GM19193 (cell line): ENCODE results near the gene NPAS2.

Experiments
- POLR2A ChIP-seq: IDR thresholded peaks from 4 replicates; pipeline ENCODE4 v1.6.1; 2011; ENCODE audit not compliant: insufficient read depth, insufficient read length; ENCODE audit errors: extremely low read depth

The NPAS2 gene

DNA sequence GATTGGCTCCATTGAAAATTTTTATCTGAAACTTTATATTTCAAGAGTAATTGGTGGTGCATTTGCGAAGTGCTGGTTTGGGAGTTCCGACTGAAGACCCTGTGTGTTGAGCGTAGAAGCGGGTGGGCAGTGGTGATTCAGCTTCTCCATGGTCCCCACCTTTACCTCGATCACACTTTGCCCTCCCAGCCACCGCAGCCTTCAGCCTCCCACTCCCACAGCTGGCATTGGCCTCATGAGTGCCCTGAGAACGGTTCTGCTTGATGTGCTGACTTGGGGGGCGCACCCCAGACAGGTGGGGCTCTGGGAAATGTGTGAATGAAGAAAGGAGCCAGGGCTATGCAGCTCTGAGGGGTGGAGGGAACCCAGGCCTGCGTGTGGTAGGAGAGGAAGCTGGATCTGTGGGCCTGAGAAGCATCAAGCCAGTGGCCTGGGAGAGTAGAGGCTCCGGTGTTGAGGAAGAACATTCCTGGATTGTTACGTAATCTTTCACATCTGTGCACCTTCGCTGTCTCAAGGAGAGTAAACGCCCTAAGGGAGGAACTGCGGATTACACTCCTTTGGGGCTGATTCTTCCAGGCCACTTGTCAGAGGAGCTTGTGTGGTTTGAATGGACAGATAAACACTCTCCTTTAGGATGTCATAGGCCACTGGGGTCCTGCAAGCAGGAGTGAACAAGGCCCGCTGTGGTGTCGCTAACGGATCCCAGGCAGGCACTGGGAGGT is 83.8 kb downstream of the NPAS2 start:
- no peak for TF ChIP-seq POLR2A

DNA sequence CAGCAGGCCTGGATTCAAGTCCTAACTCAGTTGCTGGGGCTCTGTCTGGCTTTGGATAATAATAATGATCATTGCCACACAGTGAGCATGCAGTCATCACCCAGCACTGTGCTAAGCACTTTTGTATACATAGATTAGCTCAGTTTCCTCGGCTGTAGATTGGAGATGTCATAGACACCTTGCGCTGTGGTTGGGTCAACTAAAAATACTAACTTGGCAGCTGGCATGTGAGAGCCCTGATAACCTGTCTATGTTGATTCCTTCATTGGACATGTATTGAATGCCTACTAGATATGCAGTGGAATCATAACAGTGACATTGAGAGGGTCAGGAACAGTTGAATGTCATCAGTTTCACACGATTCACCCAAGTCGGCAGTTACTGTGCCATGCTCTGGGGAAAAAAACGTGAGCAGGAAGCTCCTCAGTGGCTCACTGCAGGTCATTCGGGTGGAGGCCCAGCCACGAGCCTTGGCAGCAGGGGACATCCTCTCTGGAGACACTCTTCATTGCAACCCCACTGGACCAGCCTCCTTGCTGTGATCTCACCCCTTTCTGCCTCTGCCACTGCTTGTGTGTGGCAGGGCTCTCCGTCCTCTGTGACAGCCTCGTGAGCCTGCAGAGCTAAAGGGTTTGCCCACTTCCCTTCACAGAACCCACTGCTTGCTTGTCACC is 85.3 kb downstream of the NPAS2 start:
- TF ChIP-seq POLR2A, result no peak

DNA sequence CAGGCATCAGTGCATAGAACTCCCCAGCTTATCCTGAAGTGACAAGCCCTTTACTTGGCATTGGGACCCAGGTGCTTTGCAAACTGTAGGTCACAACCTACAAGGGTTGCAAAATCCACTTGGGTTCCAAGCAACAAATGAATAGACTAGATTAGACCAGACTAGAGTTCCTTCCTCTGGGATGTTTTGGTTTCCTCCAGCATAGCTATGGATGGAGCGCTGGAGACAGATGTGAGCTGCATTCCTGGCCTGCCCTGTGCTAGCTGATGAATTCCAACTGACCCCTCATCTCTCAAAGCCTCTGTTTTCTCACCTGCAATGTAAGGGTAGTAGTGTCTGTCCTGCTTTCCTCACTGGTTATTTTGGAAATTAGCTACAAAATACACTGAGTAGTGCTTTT is 86.2 kb downstream of the NPAS2 start:
- no peak for TF ChIP-seq POLR2A

DNA sequence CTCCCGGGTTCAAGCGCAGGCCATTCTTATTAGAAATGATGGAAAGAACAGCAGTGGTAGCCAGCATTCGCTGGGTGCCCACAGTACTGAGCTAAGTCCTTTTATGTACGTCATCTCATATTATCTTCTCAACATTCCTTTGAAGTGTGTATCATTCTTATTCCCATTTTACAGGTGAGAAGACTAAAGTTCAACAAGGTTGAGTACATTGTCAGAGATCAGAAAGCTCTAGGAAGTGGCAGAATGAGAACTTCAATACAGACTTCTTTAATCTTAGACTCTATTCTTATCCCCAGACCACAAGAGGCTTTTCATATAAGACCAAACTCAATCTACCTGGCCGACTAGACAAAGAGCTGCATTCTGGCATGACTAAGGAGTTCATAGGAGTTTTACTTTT is 86.7 kb downstream of the NPAS2 start:
- TF ChIP-seq POLR2A, result no peak

DNA sequence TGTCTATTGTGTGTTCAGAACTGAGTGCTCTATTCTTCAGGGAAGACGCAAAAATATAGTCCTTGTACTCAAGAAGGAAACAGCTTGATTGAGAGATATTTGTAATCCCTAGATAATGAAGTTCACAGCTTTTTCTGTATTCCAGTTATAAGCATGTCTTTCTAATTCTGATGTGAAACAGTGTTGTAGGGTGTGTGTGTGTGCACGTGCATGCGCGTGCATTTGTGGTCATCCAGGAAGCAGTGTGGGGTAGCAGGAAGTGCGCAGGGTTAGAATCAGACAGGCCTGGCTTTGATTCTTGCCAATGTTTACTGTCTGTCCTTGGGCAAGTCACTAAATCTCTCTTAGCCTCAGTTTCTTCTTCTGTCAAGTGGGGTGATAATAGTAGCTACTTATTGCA is 87.9 kb downstream of the NPAS2 start:
- TF ChIP-seq POLR2A, result no peak

DNA sequence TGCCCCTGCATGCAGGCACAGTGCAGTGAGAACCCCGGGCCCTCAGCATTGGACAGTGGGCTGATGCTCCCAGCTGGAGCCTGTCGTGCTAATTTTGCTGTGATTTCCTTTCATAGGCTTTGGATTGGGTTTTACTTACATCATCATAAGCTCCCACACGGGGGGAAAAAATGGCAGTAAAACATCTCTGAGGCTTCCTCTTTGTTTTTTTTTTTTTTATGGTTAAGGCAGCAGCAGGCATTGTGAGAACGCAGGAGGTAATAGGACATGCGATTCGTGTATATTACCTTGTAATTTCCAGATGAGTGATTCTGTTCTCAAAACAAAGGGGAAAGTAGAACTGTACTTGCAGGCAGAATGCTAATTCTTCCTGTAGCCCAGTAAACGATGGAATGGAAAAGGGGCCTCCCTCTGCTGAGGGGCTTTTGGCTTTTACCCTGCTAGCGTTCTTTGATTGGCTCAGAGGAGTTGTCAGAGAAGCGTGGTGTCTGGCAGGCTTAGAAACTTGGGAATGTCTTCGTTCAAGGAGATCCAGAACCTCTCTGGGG is 89.7 kb downstream of the NPAS2 start:
- TF ChIP-seq POLR2A, result no peak

DNA sequence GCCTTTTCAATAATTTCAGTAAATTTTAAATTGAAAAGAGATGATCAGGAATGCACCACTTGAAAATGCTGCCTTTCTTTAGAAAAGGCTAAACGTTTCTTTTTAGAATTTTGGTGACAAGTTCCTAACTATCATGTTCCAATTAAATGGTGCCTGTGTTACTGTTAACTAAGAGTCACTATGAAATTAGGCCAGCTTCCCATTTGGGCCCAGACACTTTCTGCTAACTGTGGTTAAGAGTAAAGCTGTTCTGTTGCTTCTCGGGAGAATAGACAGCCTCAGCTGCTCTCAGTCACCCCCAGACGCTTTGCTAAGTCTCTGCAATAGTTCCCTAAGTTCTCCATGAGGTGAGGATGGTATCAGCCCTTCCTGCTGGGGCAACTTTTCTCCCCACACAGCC is 90.2 kb downstream of the NPAS2 start:
- TF ChIP-seq POLR2A, result no peak

DNA sequence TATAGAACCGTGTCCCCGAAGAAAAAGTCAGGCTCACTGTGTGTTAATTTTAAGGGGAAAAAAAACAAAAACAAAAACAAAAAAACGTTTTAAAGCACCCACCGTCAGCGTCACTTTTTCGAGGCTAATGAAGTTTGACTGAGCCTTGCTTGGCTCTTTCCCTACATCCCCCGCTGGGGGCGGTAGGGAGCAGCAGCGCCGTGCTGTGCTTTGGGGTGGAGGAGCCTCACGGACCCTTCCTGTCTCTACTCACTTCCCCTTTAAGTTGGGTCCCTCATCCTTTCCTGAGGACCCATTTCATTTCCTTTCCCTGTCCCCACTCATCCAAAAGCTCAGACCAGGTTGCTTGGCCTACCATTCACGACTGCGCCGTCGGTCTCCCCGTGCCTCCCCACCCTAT is 99.4 kb downstream of the NPAS2 start:
- TF ChIP-seq POLR2A, result no peak

DNA sequence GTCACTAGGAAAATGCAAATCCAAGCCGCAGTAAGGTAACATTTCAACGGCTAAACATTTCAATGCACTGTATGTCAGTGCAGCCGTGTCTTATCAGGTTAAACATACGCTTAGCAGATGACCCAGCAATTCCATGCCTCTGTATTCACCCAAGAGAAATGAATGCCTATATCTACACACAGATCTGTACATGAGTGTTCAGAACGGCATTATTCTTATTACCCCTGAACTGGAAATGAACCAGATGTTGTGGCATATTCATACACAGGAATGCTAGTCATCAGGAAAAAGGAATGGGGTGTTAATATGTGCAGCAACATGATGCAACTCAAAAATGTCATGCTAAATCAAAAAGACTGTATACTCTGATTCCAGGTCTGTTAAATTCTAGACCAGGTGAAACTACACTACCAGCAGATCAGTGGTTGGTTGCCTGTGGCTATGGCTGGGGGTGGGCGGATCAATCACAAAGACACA is 101.8 kb downstream of the NPAS2 start:
- no peak for TF ChIP-seq POLR2A

DNA sequence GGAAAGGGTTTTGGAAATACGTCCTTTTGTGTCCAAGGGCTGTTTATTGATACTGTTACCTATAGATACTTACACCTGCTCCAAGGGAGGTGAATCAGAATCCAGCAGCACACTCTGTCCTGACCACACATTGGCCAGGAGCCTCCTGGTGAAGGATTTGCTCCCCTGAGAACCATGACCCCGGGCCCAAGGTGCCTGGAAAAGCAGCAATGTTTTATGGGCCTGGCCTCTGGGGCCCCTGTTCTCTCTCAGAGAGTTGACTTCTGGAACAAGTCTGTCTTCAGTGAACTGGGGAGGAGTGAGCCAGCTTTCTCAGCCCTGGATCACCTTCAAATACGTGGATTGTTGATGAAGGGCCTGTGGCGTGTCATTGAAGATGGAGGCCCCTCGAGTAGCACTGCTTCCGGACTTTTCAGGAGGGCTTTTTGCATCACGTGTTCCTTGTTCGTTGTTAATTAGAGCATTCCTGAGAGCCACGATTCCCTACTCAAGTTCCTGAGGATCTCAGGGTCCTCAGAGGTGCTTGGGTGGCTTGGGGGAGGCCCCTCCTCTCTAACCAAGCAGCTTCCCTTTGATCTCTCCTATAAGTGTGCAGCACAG is 103.6 kb downstream of the NPAS2 start:
- no peak for TF ChIP-seq POLR2A

DNA sequence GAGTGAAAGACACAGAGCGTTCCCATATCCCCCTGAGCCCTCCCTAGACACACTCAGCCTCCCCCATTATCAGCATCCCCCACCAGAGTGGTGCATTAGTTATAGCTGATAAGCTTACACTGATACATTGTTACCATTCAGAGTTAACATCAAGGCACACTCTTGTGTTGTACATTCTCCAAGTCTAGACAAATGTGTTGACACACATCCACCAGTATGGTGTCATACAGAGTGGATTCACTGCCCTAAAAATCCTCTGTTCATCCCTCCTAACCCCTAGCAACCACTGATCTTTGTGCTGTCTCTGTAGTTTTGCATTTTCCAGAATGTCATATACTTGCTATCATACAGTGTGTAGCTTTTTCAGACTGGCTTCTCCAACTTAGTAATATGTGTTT is 104.2 kb downstream of the NPAS2 start:
- no peak for TF ChIP-seq POLR2A

DNA sequence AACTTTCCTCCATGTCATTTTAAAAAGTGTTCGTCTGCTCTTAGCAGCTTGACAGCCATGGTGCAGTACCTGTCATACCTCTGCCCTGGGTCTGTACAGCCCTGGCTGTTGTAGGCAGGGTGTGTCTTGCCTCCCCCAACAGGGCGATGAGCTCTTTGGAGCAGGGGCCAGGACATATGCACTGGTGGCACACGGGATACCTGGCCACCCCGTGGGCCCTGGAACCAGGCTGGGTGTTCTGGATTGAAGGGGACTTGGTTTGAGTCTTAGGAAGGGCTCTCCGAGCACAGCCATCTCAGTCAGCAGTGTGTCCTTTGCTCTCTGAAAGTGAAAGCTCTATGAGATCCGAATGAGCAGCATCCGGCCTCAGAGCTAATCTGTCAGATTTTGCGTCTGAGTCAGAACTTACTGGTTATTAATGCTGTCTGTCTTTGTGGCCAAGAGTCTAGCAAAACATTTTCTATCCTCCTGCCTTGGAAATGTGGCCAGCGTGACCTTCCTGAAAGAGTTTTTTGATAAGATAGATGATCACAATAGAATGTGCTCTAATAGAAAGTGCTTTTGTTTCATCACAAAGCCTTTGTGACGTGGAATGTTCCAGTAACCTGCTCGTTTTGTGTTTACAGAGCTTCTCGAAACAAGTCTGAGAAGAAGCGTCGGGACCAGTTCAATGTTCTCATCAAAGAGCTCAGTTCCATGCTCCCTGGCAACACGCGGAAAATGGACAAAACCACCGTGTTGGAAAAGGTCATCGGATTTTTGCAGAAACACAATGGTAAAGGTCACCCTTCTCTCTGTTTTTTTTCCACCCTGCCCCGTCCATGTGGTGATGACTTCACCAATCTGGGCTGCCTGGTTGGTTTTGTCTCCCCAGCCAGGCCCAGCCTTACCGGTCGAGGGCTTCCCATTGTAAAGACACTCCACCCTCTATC is 104.8 kb downstream of the NPAS2 start:
- TF ChIP-seq POLR2A, result peak; percentile 37

DNA sequence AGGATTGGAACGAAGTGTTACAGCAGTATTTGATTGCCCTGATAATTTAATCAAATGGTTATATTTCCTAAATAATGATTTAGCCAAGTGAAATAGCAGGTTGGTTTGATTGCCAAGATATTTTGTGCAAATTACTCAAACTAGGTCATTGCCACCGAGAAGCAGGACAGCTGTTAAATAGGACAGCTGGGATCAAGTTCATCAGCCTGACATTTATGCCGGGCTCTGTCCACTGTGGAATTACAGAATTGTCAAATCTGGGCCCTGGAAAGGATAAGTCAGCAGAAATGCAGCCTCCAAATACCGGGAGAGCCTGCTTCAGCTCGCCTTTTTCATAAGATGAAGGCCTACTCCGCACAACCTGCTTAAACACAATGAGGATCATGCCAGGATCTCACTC is 108.3 kb downstream of the NPAS2 start:
- no peak for TF ChIP-seq POLR2A

DNA sequence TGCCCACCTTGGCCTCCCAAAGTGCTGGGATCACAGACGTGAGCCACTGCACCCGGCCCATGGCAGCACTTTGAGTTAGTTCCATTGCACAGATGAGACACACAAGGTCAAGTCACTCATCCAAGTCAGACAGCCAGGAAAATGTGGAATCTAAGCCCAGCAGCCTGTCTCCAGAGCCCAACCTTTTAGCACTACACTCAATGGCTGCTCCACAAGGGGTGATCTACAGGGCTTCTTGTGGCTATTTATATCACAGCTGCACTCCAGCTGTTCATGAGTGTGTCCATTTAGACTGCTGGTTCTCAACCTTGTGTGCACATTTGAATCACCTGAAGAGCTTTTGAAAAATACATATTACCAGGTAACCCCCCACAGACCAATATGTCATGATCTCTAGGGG is 109.2 kb downstream of the NPAS2 start:
- TF ChIP-seq POLR2A, result no peak

DNA sequence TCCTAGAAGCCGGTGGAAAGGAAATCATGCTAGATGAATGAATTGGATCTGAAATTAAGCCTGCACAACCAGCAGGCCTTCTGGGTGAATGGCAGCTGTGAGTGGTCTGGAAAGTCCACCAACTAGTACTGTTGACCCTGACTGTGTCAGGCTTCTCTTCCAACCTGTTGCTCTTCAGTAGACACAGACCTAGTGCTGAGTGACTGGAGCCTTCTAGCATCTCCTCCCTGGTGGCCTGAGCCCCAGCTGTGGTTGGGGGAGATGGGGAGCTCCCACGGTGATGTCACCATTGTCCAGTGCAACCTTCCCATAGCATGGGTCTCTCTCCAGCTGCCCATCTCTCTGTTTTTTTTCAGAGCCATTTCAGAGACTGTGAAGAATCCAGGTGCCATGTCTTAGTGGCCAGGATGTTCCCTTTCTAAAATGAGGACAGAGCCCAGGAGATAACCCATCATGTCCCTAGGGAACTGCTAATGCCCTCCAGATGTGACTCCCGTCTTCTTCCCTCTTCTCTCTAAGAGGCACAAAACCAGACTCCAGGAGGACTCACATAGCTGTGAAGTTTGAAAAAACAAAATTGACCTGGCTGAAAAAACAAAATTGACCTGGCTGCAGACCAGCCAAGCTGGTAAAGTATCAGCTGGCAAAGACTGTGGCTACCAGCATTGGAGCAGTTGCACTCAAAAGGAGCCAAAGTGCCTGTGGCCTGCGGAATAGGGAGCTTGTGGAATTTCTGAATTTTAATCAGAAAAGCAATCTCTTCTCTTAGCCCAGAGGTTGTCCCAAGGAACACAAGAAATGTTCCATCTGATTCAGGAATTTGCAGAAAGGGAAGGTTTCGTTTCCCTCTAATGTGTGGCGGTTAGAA is 114.8 kb downstream of the NPAS2 start:
- no peak for TF ChIP-seq POLR2A

DNA sequence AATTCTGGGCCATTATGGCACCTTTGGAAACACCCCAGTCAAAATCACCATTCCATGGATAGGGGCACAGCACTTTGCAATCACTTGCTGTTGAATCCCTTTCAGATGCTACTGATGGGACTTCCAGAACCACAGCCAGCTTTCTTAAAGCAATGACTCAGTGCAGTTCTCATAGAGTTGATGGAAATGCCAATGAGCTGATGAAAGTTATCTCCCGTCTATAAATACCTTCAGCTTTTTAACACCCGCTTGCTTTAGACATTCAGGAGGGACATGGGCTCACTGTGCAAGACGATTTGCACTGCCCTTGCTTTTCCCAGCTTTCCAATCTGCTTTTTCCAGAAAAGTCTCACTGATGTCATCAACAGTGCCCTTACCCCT is 115.4 kb downstream of the NPAS2 start:
- no peak for TF ChIP-seq POLR2A
